GM19099 (cell line): ENCODE data around the gene MYOZ3.

Experiments used
- POLR2A ChIP-seq: IDR thresholded peaks from 3 replicates; pipeline ENCODE4 v1.6.1; 2011; ENCODE audit warnings: low read depth; ENCODE audit not compliant: insufficient read length; ENCODE audit errors: extremely low read depth

Gene MYOZ3

DNA sequence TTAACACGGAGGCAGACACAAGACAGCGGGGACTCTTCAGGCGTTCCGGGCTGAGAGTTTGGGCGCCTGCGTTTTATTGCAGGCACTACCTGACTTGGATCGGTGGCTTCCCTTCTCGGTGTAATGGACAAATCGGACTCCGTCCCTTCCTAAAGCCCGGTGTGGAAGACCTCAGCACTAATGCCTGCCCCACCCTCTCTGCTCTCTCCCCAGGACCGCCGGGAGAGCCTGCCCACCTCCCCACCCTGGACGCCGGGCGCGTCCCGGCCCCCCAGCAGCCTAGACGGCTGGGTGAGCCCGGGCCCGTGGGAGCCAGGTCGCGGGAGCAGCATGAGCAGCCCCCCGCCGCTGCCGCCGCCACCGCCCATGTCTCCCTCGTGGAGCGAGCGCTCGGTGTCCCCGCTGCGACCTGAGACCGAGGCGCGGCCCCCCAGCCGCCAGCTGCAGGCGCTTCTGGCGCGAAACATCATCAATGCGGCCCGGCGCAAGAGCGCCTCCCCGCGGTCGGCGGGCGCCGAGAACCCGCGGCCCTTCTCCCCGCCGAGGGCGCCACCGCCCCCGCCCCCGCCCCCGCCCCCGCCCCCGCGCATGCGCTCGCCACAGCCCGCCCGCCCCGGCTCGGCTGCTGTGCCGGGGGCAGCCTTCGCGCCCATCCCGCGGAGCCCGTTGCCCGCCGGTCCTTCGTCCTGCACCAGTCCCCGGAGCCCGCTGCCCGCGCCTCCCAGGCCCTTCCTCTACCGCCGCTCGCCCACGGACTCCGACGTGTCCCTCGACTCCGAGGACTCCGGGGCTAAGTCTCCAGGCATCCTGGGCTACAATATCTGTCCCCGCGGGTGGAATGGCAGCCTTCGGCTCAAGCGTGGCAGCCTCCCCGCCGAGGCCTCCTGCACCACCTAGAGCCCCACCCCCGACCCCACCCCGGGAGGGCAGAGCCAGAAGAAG is 4.6 kb upstream of the MYOZ3 start:
- peak; percentile 25 for TF ChIP-seq POLR2A

DNA sequence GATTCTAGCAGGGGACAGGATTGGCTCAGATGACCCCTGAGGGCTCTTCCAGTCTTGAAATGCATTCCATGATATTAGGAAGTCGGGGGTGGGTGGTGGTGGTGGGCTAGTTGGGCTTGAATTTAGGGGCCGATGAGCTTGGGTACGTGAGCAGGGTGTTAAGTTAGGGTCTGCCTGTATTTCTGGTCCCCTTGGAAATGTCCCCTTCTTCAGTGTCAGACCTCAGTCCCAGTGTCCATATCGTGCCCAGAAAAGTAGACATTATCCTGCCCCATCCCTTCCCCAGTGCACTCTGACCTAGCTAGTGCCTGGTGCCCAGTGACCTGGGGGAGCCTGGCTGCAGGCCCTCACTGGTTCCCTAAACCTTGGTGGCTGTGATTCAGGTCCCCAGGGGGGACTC is 2.9 kb upstream of the MYOZ3 start:
- TF ChIP-seq POLR2A: no peak

DNA sequence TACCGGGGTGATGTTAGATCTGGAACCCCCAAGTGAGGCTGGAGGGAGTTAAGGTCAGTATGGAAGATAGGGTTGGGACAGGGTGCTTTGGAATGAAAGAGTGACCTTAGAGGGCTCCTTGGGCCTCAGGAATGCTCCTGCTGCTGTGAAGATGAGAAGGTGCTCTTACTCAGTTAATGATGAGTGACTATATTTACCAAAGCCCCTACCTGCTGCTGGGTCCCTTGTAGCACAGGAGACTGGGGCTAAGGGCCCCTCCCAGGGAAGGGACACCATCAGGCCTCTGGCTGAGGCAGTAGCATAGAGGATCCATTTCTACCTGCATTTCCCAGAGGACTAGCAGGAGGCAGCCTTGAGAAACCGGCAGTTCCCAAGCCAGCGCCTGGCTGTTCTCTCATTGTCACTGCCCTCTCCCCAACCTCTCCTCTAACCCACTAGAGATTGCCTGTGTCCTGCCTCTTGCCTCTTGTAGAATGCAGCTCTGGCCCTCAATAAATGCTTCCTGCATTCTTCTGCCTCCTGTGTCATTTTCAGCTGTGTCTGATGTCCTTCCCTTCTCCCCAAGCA is 2.3 kb upstream of the MYOZ3 start:
- no peak for TF ChIP-seq POLR2A

DNA sequence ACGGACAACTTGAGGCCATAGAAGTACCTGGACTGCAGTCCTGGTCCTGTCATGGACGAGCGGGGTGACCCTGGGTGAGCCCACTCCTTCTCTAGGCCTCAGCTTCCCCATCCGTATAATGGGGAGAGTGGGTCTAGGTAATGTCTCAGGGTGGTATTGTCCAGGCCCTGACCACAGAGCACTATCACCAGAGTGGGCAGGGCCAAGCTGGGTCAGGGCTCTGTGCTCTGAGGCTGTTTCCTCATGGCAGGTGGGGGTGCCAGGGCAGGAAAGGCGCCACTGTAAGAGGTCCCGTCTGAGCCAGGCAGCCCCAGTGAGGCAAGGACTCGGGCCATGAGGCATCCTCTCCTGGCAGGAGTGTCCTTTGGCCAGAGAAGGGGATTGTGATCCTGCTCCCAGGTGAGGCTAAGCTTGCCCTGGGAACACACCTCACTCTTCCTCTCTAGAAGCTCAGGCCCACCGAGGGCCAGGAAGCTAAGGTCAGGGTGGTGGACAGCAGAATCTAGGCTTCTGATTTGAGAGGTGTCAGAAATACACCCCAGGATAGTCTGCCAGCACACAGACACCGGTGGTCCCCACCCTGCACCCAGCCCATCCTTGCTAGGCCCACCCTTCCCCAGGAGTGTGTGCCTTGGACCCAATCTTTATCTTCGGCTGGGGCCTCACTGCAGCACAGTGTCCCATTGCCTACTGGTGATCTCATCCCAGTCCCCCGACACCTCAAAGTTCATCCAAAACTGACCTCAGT is 1.5 kb upstream of the MYOZ3 start:
- no peak for TF ChIP-seq POLR2A

DNA sequence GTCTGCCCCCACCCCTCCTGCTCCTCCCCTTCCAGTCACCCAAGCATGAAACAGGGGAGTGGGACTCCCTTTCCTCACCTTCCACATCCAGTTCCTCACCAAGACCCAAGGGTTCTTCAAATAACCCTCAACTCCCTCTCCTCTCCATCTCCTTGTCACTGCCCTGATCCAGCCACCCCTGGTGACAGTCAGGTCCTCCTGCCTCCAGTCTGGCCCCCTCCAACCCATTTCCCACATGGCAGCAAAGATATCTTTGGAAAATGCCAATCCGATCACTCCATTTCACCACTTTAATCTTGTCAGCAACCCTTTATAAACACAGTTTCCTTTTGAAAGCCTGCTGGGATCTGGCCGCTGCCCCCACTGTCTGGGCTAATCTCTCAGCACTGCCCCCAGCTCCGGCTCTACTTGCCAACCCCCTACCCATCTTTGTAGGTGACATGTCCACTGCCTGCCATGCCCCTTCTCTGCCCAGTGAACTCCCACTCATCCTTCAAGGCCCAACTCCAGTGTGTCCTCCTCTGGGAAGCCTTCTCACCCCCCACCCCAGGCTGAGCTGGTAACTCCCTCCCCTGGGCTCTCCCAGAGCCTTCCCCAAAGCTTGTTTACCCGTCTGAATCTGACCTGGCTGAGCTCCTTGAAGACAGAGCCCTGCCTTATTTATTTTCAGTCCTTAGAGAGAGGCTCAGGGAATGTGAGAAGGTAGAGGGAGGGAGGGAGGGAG is 781 bp upstream of the MYOZ3 start:
- TF ChIP-seq POLR2A: no peak

DNA sequence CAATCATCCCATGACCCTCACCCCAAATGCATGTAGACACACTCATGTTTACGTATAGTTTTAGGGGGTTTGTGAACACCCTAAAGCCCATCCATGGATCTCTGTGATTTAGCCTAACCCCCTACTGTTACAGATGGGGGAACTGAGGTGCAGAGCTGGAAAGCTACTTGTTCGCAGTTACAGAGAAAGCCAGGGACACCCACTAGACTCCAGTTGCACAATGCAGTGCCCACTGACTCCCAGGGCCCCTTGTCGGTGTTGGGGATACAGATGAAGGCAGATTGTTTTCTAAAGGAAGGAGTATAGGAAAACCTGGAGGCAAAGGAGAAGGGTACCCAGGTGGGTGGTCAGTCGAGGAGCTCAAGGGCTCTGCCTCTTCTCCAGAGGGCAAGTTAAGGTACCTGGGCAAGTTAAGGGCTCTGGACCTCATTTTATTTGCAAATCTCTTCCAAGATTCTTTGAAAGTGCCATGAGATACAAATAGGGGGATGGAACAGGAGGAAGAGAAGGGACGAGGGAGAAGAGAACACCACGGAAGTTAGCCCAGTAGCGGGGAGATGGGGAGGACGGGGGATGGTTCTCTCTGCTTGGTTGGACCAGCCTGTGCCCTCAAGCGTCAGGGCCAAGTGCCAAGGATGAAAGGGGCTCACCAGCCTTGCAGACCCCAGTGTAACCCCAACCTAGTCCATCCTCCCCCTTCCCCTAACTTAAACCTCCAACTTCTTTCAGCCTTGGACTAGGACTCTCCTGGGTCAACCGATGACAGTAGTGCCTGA is 958 bp downstream of the MYOZ3 start:
- no peak for TF ChIP-seq POLR2A

DNA sequence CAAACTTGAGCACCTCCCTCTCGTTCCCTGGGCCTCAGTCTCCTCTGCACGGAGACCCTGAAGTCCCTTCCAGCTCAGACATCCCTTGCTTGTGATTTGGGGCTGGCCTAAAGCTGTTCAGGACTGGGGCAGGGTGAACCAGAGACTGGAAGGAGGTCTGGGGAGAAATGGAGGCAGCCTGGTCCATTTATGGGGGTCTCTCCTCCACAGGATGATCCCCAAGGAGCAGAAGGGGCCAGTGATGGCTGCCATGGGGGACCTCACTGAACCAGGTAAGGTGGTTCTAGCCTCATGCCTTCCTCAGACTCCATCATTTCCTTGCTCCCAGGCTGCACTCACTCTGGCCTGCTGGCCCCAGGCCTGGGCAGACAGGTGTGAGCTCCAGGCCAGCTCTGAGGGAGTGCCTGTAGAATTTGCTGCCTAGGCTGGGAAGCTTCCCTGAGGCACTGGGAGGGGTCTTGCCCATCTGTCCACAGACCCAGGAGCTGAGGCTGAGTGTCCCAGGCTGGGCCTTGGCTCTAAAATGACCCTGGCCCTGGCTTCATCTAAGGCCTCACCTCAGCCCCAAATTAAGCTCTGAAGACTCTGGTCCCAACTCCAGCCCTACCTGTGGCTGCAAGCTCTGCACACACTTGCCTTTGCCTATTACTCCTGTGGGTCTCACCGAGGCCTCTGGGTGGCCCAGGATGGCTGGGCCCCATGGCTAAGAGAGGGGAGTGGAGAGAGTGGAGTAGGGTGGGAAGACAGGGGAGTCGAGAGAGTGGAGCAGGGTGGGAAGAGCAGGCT is 1.9 kb downstream of the MYOZ3 start:
- no peak for TF ChIP-seq POLR2A

DNA sequence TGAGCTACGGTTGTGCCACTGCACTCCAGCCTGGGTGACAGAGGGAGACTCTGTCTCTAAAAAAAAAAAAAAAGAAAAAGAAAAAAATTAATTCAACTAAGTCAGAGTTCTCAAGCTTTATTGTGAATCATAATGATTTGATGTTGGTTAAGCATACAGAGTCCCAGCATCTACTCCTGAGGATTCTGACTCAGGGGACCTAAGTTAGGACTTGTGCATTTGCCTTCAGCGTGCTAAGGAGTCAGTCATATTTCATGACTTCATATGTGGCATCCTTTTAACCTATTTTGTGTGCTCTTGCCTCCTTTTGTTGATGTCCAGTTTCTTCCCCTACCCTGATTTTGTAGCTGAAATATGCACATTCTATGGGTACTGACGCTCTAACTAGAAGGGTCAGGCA is 2.9 kb downstream of the MYOZ3 start:
- no peak for TF ChIP-seq POLR2A

DNA sequence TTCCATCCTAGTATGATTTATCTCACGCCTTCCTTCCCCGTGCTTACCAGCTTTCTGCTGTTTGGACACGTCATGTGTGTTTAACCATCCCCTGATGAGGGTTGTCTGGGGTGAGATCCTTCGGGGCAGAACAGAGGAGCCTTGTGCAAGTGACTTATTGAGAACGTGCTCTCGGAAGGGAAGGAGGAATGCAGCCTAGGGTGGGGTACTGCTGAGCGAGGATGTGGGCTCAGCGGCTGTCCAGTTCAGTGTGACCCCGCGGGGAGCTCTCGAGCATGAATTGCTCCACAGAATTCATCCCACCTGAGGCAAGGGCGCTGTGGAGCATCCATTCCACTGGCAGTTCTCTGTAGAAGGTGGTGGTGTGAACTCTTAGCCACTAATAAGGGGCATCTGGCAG is 4.0 kb downstream of the MYOZ3 start:
- TF ChIP-seq POLR2A: no peak

DNA sequence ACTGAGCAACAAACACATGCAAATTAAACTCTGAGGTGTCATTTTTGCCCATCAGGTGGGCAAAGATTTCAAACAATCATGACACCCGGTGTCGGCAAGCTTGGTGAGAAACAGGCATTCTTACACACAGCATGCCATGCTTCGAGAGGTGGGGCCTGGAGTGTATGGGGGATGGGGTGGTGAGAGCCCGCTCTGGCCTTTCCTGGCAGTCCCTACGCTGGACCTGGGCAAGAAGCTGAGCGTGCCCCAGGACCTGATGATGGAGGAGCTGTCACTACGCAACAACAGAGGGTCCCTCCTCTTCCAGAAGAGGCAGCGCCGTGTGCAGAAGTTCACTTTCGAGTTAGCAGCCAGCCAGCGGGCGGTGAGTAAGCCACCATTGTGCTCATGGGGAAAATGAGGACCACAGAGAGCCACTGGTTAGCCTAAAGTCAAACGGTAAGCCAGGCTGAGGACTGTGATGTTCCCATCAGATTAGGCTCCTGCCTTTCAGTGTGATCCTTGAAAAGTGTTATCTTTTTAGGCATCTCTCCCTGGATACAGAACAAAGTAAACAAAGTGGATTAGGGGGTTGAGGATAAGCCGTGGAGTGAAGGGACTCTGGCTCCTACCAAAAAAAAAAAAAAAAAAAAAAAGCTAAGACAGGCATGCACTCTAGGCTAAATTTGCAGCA is 9.4 kb downstream of the MYOZ3 start:
- no peak for TF ChIP-seq POLR2A

DNA sequence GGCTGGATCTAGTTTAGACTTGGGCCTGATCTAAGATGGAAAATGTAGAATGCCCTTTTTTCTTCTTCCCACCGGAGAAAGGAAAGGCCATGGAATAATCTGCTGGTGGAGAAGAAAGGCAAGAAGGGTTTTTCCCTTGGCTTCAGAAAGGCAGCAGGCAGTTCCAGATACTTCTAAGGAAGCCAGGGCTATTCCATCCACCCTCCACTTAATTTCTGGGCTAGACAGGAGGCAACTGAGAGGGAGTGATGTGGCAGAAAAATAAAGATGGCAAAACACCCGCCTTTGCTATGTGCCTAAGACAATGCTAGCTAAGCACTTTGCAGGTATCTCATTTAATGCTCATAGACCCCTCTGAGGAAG is 9.9 kb downstream of the MYOZ3 start:
- TF ChIP-seq POLR2A: no peak

DNA sequence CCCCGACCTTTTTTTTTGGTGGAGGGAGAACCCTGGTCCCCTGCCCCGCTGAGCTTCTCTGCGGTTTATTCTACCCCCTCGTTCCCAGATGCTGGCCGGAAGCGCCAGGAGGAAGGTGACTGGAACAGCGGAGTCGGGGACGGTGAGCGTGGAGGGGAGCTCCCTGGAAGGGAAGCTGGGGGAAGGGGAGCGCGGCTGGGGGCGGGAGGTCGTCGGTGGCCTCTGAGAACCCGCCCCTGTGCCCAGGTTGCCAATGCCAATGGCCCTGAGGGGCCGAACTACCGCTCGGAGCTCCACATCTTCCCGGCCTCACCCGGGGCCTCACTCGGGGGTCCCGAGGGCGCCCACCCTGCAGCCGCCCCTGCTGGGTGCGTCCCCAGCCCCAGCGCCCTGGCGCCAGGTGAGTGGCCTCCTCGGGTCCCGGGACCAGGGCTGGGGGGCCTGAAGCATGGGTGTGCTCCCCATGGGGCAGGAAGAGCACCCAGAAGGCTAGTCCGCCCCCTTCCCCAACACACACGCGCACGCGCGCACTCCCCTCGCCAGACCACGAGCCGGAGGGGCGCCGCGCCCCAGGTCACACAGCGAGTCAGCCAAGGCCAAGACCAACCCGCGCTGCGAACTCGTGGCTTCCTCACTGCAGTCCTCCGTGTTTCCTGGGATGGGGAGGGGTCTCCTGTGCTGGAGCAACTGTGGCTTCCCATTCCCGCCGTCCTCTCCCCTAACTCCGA is 10.6 kb downstream of the MYOZ3 start:
- TF ChIP-seq POLR2A: no peak
